Liver (tissue), 9 donors: ENCODE results near the gene RPL38. TPM values are rescaled to one million over a fixed set of nuclear protein-coding genes. Genes with fewer than 3 reads are reported as not detected.

Experiments
- DNase-seq: peaks from one replicate; pipeline ENCODE4 v3.0.0-alpha.2; 2017; ENCODE audit warnings: low spot score
- H3K27ac ChIP-seq, 2 donors: one replicate each; pipeline ENCODE4 v1.7.0; 2013; ENCODE audit warnings: inconsistent platforms in 2 of 2, low read length in 2 of 2, control low read depth in 1 of 2, low read depth in 1 of 2, mild to moderate bottlenecking in 1 of 2
- H3K27me3 ChIP-seq, 4 donors: one replicate each; pipeline versions ENCODE4 v1.6.1 to v1.7.0; 2013; ENCODE audit warnings: low read length in 3 of 4, inconsistent platforms in 1 of 4, mild to moderate bottlenecking in 1 of 4, moderate library complexity in 1 of 4; ENCODE audit not compliant: control insufficient read depth in 4 of 4, insufficient read depth in 4 of 4
- H3K36me3 ChIP-seq, 4 donors: one replicate each; pipeline versions ENCODE4 v1.6.1 to v1.7.0; 2013; ENCODE audit warnings: low read length in 3 of 4, mild to moderate bottlenecking in 3 of 4, low read depth in 1 of 4, moderate library complexity in 1 of 4; ENCODE audit not compliant: control insufficient read depth in 4 of 4, insufficient read depth in 3 of 4
- H3K4me1 ChIP-seq, 4 donors: one replicate each; pipeline versions ENCODE4 v1.6.1 to v1.7.0; 2013; ENCODE audit warnings: low read length in 3 of 4, mild to moderate bottlenecking in 3 of 4, moderate library complexity in 1 of 4; ENCODE audit not compliant: control insufficient read depth in 4 of 4, insufficient read depth in 4 of 4
- H3K4me3 ChIP-seq, 3 donors: one replicate each; pipeline versions ENCODE4 v1.6.1 to v1.7.0; 2013; ENCODE audit warnings: low read length in 3 of 3, control low read depth in 1 of 3, low read depth in 1 of 3, mild to moderate bottlenecking in 1 of 3
- H3K9ac ChIP-seq, 2 donors: one replicate each; pipeline ENCODE4 v1.7.0; 2013; ENCODE audit warnings: low read length in 2 of 2, mild to moderate bottlenecking in 2 of 2, moderate library complexity in 2 of 2, control low read depth in 1 of 2, low read depth in 1 of 2
- H3K9me3 ChIP-seq, 4 donors: one replicate each; pipeline versions ENCODE4 v1.6.1 to v1.7.0; 2013; ENCODE audit warnings: low read length in 3 of 4; ENCODE audit not compliant: control insufficient read depth in 4 of 4
- ATF3 ChIP-seq: IDR thresholded peaks from 2 replicates; pipeline ENCODE4 v1.6.1; 2016; ENCODE audit warnings: antibody characterized with exemption
- EGR1 ChIP-seq, 2 donors: IDR thresholded peaks; 2 replicates each; pipeline ENCODE4 v1.6.1; 2016 to 2018; ENCODE audit warnings: antibody characterized with exemption in 2 of 2, low read depth in 2 of 2
- FOXA1 ChIP-seq: IDR thresholded peaks from 2 replicates; pipeline ENCODE4 v1.6.1; 2016; ENCODE audit warnings: antibody characterized with exemption
- FOXA2 ChIP-seq: IDR thresholded peaks from 2 replicates; pipeline ENCODE4 v1.6.1; 2016; ENCODE audit warnings: antibody characterized with exemption
- GABPA ChIP-seq, 2 donors: IDR thresholded peaks in 1 of 2; conservative IDR thresholded peaks in 1 of 2; 2 replicates each; pipeline ENCODE4 v1.6.1; 2016; ENCODE audit warnings: antibody characterized with exemption in 2 of 2, mild to moderate bottlenecking in 1 of 2, moderate library complexity in 1 of 2
- HNF4A ChIP-seq, 2 donors: conservative IDR thresholded peaks; 2 replicates each; pipeline ENCODE4 v1.6.1; 2016; ENCODE audit warnings: antibody characterized with exemption in 2 of 2, mild to moderate bottlenecking in 2 of 2
- HNF4G ChIP-seq: IDR thresholded peaks from 2 replicates; pipeline ENCODE4 v1.6.1; 2016; ENCODE audit warnings: antibody characterized with exemption
- JUND ChIP-seq, 2 donors: IDR thresholded peaks; 2 replicates each; pipeline ENCODE4 v1.6.1; 2016; ENCODE audit warnings: antibody characterized with exemption in 2 of 2
- MAX ChIP-seq: IDR thresholded peaks from 2 replicates; pipeline ENCODE4 v1.6.1; 2016; ENCODE audit warnings: antibody characterized with exemption
- NR2F2 ChIP-seq: IDR thresholded peaks from 2 replicates; pipeline ENCODE4 v1.6.1; 2016; ENCODE audit warnings: antibody characterized with exemption
- RAD21 ChIP-seq, 2 donors: IDR thresholded peaks; 2 replicates each; pipeline ENCODE4 v1.6.1; 2016; ENCODE audit warnings: antibody characterized with exemption in 2 of 2, mild to moderate bottlenecking in 2 of 2
- SP1 ChIP-seq: IDR thresholded peaks from 2 replicates; pipeline ENCODE4 v1.6.1; 2018; ENCODE audit warnings: antibody characterized with exemption, mild to moderate bottlenecking
- YY1 ChIP-seq: IDR thresholded peaks from 2 replicates; pipeline ENCODE4 v1.6.1; 2016; ENCODE audit warnings: antibody characterized with exemption, mild to moderate bottlenecking
- WGBS: extraction: QIAGEN DNeasy Blood & Tissue Kit; methylation state at CpG from one replicate; pipeline ENCODE4 v1.1.7; 2013; 5-methylcytosine and 5-hydroxymethylcytosine counted together
- polyA plus RNA-seq, 2 donors: library from polyadenylated mRNA; stranded (reverse) in 1 of 2; unstranded in 1 of 2; fragments of 200-250 nt in 1 of 2; fragments of >200 nt in 1 of 2; fragmentation: Nextera tagmentation in 1 of 2; extraction: Ambion mirVana in 1 of 2; gene quantifications; one replicate each; pipeline versions ENCODE4 v1.2.1 to v1.2.3, GENCODE V29; 2013 to 2015
- total RNA-seq, 2 donors: library from RNA; depleted of rRNA; stranded (reverse); fragments of >200 nt; gene quantifications; one replicate each; pipeline ENCODE4 v1.2.3, GENCODE V29; 2014
- TF ChIP-seq, protein P1 (sequence below): IDR thresholded peaks from 2 replicates; pipeline ENCODE4 v1.6.1; 2016; ENCODE audit warnings: antibody characterized with exemption, mild to moderate bottlenecking
- TF ChIP-seq, protein P2 (sequence below): fragments of 150-350 bp; IDR thresholded peaks from 2 replicates; pipeline ENCODE4 v1.5.1; 2017; ENCODE audit warnings: improper control_type of control experiment, low read depth, low read length; ENCODE audit not compliant: missing input control
- donor health status: healthy.
- donor health status: healthy.
- donor health status: healthy.
- donor health status: healthy.
- donor health status: healthy.

The RPL38 gene
- total and polyA plus RNA-seq, 4 donors: 67.7 to 1,367 (median 455) TPM

GRCh38 chr17:74179576-74179975 lies 23.9 kb upstream of the RPL38 start:
- Histone ChIP-seq H3K9ac (no peak overlapping the region), H3K36me3 (no peaks in the 10 kb centered on the region), H3K4me3 (no peak overlapping the region), H3K27ac (no peak overlapping the region), H3K9me3 (no peaks in the 10 kb centered on the region), H3K4me1 (no peaks in the 10 kb centered on the region), H3K27me3 (peaks cover 0 to 8% (median 3%) of the 10 kb centered on the region in 4 donors)
- TF ChIP-seq NR2F2 (no peak), RAD21 (IDR thresholded peaks at IDR 0.05) (no peak), HNF4A (conservative IDR thresholded peaks at IDR 0.05) (no peak), GABPA (IDR thresholded peaks at IDR 0.05 in 1 of 2, conservative IDR thresholded peaks at IDR 0.05 in 1 of 2) (no peak), EGR1 (IDR thresholded peaks at IDR 0.05; ENCODE audit: low read depth in 2 of 2) (no peak), JUND (IDR thresholded peaks at IDR 0.05) (no peak), YY1 (no peak), HNF4G (no peak), FOXA1 (no peak)
- TF ChIP-seq, protein P1, sequence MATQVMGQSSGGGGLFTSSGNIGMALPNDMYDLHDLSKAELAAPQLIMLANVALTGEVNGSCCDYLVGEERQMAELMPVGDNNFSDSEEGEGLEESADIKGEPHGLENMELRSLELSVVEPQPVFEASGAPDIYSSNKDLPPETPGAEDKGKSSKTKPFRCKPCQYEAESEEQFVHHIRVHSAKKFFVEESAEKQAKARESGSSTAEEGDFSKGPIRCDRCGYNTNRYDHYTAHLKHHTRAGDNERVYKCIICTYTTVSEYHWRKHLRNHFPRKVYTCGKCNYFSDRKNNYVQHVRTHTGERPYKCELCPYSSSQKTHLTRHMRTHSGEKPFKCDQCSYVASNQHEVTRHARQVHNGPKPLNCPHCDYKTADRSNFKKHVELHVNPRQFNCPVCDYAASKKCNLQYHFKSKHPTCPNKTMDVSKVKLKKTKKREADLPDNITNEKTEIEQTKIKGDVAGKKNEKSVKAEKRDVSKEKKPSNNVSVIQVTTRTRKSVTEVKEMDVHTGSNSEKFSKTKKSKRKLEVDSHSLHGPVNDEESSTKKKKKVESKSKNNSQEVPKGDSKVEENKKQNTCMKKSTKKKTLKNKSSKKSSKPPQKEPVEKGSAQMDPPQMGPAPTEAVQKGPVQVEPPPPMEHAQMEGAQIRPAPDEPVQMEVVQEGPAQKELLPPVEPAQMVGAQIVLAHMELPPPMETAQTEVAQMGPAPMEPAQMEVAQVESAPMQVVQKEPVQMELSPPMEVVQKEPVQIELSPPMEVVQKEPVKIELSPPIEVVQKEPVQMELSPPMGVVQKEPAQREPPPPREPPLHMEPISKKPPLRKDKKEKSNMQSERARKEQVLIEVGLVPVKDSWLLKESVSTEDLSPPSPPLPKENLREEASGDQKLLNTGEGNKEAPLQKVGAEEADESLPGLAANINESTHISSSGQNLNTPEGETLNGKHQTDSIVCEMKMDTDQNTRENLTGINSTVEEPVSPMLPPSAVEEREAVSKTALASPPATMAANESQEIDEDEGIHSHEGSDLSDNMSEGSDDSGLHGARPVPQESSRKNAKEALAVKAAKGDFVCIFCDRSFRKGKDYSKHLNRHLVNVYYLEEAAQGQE: no peak
- TF ChIP-seq, protein P2, sequence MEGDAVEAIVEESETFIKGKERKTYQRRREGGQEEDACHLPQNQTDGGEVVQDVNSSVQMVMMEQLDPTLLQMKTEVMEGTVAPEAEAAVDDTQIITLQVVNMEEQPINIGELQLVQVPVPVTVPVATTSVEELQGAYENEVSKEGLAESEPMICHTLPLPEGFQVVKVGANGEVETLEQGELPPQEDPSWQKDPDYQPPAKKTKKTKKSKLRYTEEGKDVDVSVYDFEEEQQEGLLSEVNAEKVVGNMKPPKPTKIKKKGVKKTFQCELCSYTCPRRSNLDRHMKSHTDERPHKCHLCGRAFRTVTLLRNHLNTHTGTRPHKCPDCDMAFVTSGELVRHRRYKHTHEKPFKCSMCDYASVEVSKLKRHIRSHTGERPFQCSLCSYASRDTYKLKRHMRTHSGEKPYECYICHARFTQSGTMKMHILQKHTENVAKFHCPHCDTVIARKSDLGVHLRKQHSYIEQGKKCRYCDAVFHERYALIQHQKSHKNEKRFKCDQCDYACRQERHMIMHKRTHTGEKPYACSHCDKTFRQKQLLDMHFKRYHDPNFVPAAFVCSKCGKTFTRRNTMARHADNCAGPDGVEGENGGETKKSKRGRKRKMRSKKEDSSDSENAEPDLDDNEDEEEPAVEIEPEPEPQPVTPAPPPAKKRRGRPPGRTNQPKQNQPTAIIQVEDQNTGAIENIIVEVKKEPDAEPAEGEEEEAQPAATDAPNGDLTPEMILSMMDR: no peak
- 56% methylated on average over 4 of the region's 4 CpGs for WGBS
- no peak for DNase-seq

GRCh38 chr17:74180336-74180735 lies 23.1 kb upstream of the RPL38 start:
- no peak overlapping the region for H3K27ac ChIP-seq
- no peak overlapping the region for H3K9ac ChIP-seq
- H3K4me1 ChIP-seq: no peaks in the 10 kb centered on the region
- H3K9me3 ChIP-seq: no peaks in the 10 kb centered on the region
- no peak for DNase-seq
- H3K27me3 ChIP-seq: peaks cover 0 to 8% (median 2%) of the 10 kb centered on the region in 4 donors
- WGBS: 44% methylated on average over 8 of the region's 8 CpGs
- H3K4me3 ChIP-seq: no peak overlapping the region
- TF ChIP-seq RAD21 (IDR thresholded peaks at IDR 0.05) (no peak), ATF3 (no peak), SP1 (no peak), YY1 (no peak), FOXA1 (no peak), HNF4A (conservative IDR thresholded peaks at IDR 0.05) (no peak), MAX (no peak), GABPA (IDR thresholded peaks at IDR 0.05 in 1 of 2, conservative IDR thresholded peaks at IDR 0.05 in 1 of 2) (no peak), FOXA2 (no peak)
- no peaks in the 10 kb centered on the region for H3K36me3 ChIP-seq
